Glutamatergic neuron (in vitro differentiated cells): Measurements from ENCODE around the gene PAOX. TPM values are rescaled to one million over a fixed set of nuclear protein-coding genes. Genes with fewer than 3 reads are reported as not detected.

ENCODE experiments used
- DNase-seq: peaks from one replicate; pipeline ENCODE4 v3.0.0; 2022
- H3K27ac Mint-ChIP-seq: one replicate; pipeline ENCODE4 v1.8.0; 2020; ENCODE audit warnings: mild to moderate bottlenecking, mixed read lengths, inconsistent platforms; ENCODE audit not compliant: unreplicated experiment
- H3K27me3 Mint-ChIP-seq: one replicate; pipeline ENCODE4 v1.8.0; 2020; ENCODE audit warnings: mild to moderate bottlenecking, moderate library complexity, mixed read lengths, inconsistent platforms; ENCODE audit not compliant: unreplicated experiment
- H3K36me3 Mint-ChIP-seq: one replicate; pipeline ENCODE4 v1.8.0; 2020; ENCODE audit warnings: mild to moderate bottlenecking, mixed read lengths, inconsistent platforms; ENCODE audit not compliant: unreplicated experiment
- H3K4me1 Mint-ChIP-seq: one replicate; pipeline ENCODE4 v1.8.0; 2020; ENCODE audit warnings: mild to moderate bottlenecking, low read depth, mixed read lengths, inconsistent platforms; ENCODE audit not compliant: unreplicated experiment
- H3K4me3 Mint-ChIP-seq: one replicate; pipeline ENCODE4 v1.8.0; 2020; ENCODE audit warnings: mild to moderate bottlenecking, mixed read lengths, inconsistent platforms; ENCODE audit not compliant: unreplicated experiment
- H3K9me3 Mint-ChIP-seq: one replicate; pipeline ENCODE4 v1.8.0; 2020; ENCODE audit warnings: mild to moderate bottlenecking, moderate library complexity, mixed read lengths, inconsistent platforms; ENCODE audit not compliant: unreplicated experiment
- CTCF ChIP-seq: fragments of 200-600 bp; sonication (generic); IDR thresholded peaks from one replicate; pipeline ENCODE4 v1.5.0; 2021; ENCODE audit not compliant: partially characterized antibody, unreplicated experiment
- total RNA-seq: library from RNA; stranded (reverse); fragmentation: NEBNext Ultra II Directional; extraction: Animal tissue kit (Norgen Biotek cat#: 25700); gene quantifications from one replicate; pipeline ENCODE4 v1.2.1, GENCODE V29; 2021; ENCODE audit not compliant: unreplicated experiment

PAOX gene
- total RNA-seq, 1 donor from 2014 or later: 12.7 TPM

DNA sequence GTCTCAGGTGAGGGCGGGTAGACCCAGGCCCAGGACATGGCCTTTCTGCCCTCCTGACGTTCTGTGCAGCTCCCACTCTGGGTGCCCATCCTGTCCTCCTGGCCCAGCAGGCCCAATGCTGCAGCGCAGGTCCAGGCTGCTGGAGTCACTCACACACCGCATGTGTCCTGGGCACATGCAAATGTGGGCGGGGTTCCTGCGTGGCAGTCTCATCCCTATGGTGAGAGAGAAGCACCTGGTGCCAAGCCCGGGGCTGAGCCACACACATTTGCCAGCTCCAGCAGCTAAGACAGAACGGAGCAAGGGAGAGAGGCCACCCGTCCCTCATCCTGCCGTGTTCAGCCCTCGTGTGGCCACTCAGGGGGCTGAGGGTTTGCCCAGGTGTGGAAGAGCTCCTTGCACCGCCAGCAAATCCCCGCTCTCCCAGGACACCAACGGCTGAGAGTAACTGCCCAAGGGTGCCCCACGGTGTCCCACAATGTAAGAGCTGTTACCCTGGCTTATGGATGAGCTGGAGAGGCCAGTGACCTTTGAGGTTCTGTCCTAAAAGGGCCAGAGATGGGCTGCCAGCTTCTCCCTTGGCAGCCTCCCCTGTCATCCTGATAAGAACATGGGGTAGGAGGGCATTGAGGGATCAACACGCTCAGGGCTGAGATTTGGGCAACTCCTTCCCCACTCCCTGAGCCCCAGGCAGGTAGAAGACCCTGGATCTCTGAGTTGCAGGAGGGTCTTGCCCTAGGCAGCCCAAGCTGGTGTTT is 25.7 kb upstream of the PAOX start:
- Mint-ChIP-seq H3K4me3 (no peak overlapping the region), H3K4me1 (no peaks in the 10 kb centered on the region), H3K9me3 (no peaks in the 10 kb centered on the region), H3K36me3 (no peaks in the 10 kb centered on the region), H3K27ac (no peak overlapping the region), H3K27me3 (peaks cover 2% of the 10 kb centered on the region)
- DNase-seq: no peak
- no peak for TF ChIP-seq CTCF

DNA sequence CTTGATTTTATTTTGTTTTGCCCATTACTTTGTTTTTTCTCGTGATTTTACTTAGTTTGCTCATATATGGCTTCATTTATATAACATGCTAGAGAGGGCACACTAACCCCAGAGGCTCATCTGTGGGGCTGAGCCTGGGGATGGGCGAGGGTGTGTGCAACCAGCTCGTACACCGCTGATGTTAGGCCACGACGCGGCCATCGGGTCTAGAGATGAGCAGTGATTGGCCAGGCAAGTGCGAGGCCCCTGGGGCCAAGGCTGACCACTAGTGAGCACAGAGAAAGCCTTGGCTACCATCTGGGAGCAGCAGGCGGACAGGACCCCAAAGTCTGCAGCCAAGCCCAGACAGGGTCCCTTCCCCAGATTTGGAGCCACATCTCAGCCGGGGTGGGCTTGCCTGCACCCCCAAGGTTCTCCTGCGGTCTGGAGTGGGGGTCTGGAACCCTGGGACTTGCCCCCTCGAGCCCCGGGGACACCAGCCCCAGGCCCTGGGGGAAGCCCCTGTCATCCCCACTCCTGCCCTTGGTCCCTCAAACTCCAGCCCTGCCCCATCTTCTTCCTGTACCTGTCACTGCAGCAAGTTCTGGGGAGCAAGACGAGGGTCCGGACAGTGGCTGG is 25.0 kb upstream of the PAOX start:
- no peak for DNase-seq
- Mint-ChIP-seq H3K4me1 (no peaks in the 10 kb centered on the region), H3K27ac (no peak overlapping the region), H3K36me3 (no peaks in the 10 kb centered on the region), H3K4me3 (no peak overlapping the region), H3K9me3 (no peaks in the 10 kb centered on the region), H3K27me3 (peaks cover 2% of the 10 kb centered on the region)
- no peak for TF ChIP-seq CTCF

- no peak for TF ChIP-seq CTCF
- Mint-ChIP-seq H3K27ac (no peak overlapping the region), H3K4me3 (no peak overlapping the region), H3K27me3 (no peaks in the 10 kb centered on the region), H3K9me3 (no peaks in the 10 kb centered on the region), H3K4me1 (no peaks in the 10 kb centered on the region), H3K36me3 (no peaks in the 10 kb centered on the region)
- DNase-seq: no peak
These were observed 24.3 kb upstream of the PAOX start for GRCh38 chr10:133354672-133355240.

DNA sequence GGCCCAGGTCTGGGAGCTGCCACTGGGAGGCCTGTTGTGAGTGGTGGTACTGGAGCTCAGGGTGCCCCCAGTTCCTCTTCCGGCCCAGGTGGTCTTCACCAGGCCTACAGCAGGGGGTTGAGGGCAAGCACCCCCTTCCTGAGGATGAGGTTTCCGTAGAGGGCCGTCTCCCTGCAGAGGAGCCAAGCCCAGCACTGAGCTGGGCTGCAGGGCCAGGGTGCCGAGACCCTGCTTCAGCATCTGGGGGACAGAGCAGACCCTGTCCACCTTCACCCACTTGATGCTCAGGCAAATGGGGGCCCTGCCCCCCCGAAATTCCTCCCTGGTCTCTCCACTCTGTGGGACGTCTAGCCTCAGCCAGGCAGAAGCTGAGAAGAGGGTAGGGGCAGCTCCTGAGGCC is 23.8 kb upstream of the PAOX start:
- TF ChIP-seq CTCF: no peak
- Mint-ChIP-seq H3K36me3 (no peaks in the 10 kb centered on the region), H3K4me1 (no peaks in the 10 kb centered on the region), H3K4me3 (no peak overlapping the region), H3K27me3 (no peaks in the 10 kb centered on the region), H3K27ac (no peak overlapping the region), H3K9me3 (peaks cover 2% of the 10 kb centered on the region)
- DNase-seq: no peak

- H3K4me3 Mint-ChIP-seq: no peak overlapping the region
These were observed 23.1 kb upstream of the PAOX start for GRCh38 chr10:133355991-133356390.

More at GRCh38 chr10:133355991-133356390, 23.1 kb upstream of the PAOX start:
- no peak for TF ChIP-seq CTCF
- H3K36me3 Mint-ChIP-seq: no peaks in the 10 kb centered on the region
- H3K27me3 Mint-ChIP-seq: no peaks in the 10 kb centered on the region
- H3K27ac Mint-ChIP-seq: no peak overlapping the region
- DNase-seq: no peak
- H3K4me1 Mint-ChIP-seq: no peaks in the 10 kb centered on the region
- H3K9me3 Mint-ChIP-seq: peaks cover 2% of the 10 kb centered on the region
